HepG2 (cell line): ENCODE results near the gene ABCB9. TPM values are rescaled to one million over a fixed set of nuclear protein-coding genes. Genes with fewer than 3 reads are reported as not detected.

Experiments
- ATAC-seq: fragments of 200-7000 bp; cut with Tn5 transposase; 3 replicates; pipeline ENCODE4 v1.9.1; 2020; ENCODE audit warnings: mild to moderate bottlenecking, moderate library complexity
- BruUV-seq: library from RNA; stranded (reverse); fragments of 400-500 nt; replicated peaks from 2 replicates; lab custom pipeline; 2021; lab: Mats Ljungman, UMichigan
- CTCF ChIA-PET: fragments of 300-600 bp; formaldehyde crosslinking; extraction: SDS; loops from one replicate; lab custom pipeline; 2021; ENCODE audit warnings: low total read pairs, inconsistent platforms, low intra/inter-chr PET ratio; lab: Yijun Ruan, JAX
- POLR2A ChIA-PET: fragments of 350-600 bp; sonication (Branson Sonifier 250); formaldehyde crosslinking; loops from one replicate; lab custom pipeline; 2020; ENCODE audit warnings: antibody characterized with exemption, inconsistent platforms; lab: Yijun Ruan, JAX
- DNase-seq: peaks from one replicate; pipeline ENCODE4 v3.0.0-alpha.2; 2015; ENCODE audit warnings: low spot score
- FAIRE-seq: peaks from 3 replicates; lab custom pipeline; 2011; peaks lifted over from hg19 to GRCh38; lab: Jason Lieb, UNC
- H2AFZ ChIP-seq: one replicate; pipeline ENCODE4 v1.6.1; 2011; ENCODE audit warnings: low read length, inconsistent platforms
- H3K27ac ChIP-seq: fragments of 300-600 bp; 3 replicates; pipeline ENCODE4 v1.8.0; 2011; ENCODE audit warnings: mixed run types, mild to moderate bottlenecking, mixed read lengths, low read length, inconsistent platforms; ENCODE audit not compliant: insufficient read depth; ENCODE audit errors: extremely low read length
- H3K27me3 ChIP-seq, 2 experiments: fragments of 200-600 bp in 1 of 2; 2 replicates in 1 of 2; 3 replicates in 1 of 2; pipeline versions ENCODE4 v1.6.0 to v1.8.0; 2011; ENCODE audit warnings: low read length in 2 of 2, mild to moderate bottlenecking in 2 of 2, moderate library complexity in 2 of 2, inconsistent platforms in 1 of 2; ENCODE audit not compliant: insufficient read depth in 2 of 2, control insufficient read depth in 1 of 2
- H3K36me3 ChIP-seq, 2 experiments: fragments of 200-600 bp in 1 of 2; replicated peaks in 1 of 2; 2 replicates in 1 of 2; 3 replicates in 1 of 2; pipeline versions ENCODE4 v1.5.1 to v1.8.0; 2011; ENCODE audit warnings: low read length in 2 of 2, inconsistent platforms in 1 of 2; ENCODE audit not compliant: insufficient read depth in 2 of 2, control insufficient read depth in 1 of 2
- H3K4me1 ChIP-seq: 2 replicates; pipeline ENCODE4 v1.5.1; 2012; ENCODE audit warnings: low read length, inconsistent platforms; ENCODE audit not compliant: insufficient read depth
- H3K4me2 ChIP-seq: 2 replicates; pipeline ENCODE4 v1.6.0; 2011; ENCODE audit warnings: low read depth, low read length, inconsistent platforms
- H3K4me3 ChIP-seq, 3 experiments: fragments of 200-600 bp in 1 of 3; sonication (generic), shearing (Covaris generic) in 1 of 3; replicated peaks in 1 of 3; 2 replicates each; pipeline ENCODE4 v1.5.1; 2011 to 2016; ENCODE audit warnings: low read length in 3 of 3, inconsistent platforms in 2 of 3, low read depth in 2 of 3, mild to moderate bottlenecking in 2 of 3, control low read depth in 1 of 3, mixed read lengths in 1 of 3; ENCODE audit not compliant: insufficient read depth in 1 of 3
- H3K79me2 ChIP-seq: one replicate; pipeline ENCODE4 v1.6.1; 2011; ENCODE audit warnings: low read length, inconsistent platforms; ENCODE audit not compliant: insufficient read depth
- H3K9ac ChIP-seq: 2 replicates; pipeline ENCODE4 v1.6.0; 2011; ENCODE audit warnings: mild to moderate bottlenecking, low read depth, low read length, inconsistent platforms; ENCODE audit not compliant: insufficient read depth
- H3K9me3 ChIP-seq: 2 replicates; pipeline ENCODE4 v1.5.1; 2012; ENCODE audit warnings: mild to moderate bottlenecking, low read length
- H4K20me1 ChIP-seq: 2 replicates; pipeline ENCODE4 v1.6.0; 2011; ENCODE audit warnings: inconsistent platforms, mild to moderate bottlenecking, low read length, moderate library complexity; ENCODE audit not compliant: insufficient read depth
- CEBPB ChIP-seq: IDR thresholded peaks from 2 replicates; pipeline ENCODE4 v1.6.1; 2011; ENCODE audit warnings: low read depth, low read length, improper control_type of control experiment, borderline replicate concordance
- HOXA9 ChIP-seq: sonication (generic); formaldehyde crosslinking; IDR thresholded peaks from 2 replicates; pipeline ENCODE4 v1.8.1; 2022; ENCODE audit warnings: missing genetic modification reagents, mild to moderate bottlenecking, moderate library complexity, borderline replicate concordance
- JDP2 ChIP-seq: sonication (generic); formaldehyde crosslinking; IDR thresholded peaks from 2 replicates; pipeline ENCODE4 v1.8.1; 2022; ENCODE audit warnings: missing genetic modification reagents, borderline replicate concordance
- KLF6 ChIP-seq: IDR thresholded peaks from 2 replicates; pipeline ENCODE4 v1.8.0; 2016; ENCODE audit warnings: missing biosample characterization, missing genetic modification reagents
- MAF1 ChIP-seq: sonication (generic); formaldehyde crosslinking; IDR thresholded peaks from 2 replicates; pipeline ENCODE4 v1.5.0; 2020; ENCODE audit warnings: missing genetic modification reagents, borderline replicate concordance
- PAXIP1 ChIP-seq: sonication (generic); formaldehyde crosslinking; conservative IDR thresholded peaks from 2 replicates; pipeline ENCODE4 v1.4.0; 2020; ENCODE audit warnings: mild to moderate bottlenecking, missing genetic modification reagents, moderate library complexity
- PRMT3 ChIP-seq: sonication (generic); formaldehyde crosslinking; IDR thresholded peaks from 2 replicates; pipeline ENCODE4 v1.8.1; 2022; ENCODE audit warnings: low read depth, mild to moderate bottlenecking, moderate library complexity, missing genetic modification reagents, borderline replicate concordance
- ZBTB43 ChIP-seq: sonication (generic); formaldehyde crosslinking; conservative IDR thresholded peaks from 2 replicates; pipeline ENCODE4 v1.4.0; 2020; ENCODE audit warnings: missing genetic modification reagents
- ZNF672 ChIP-seq: sonication (generic); formaldehyde crosslinking; IDR thresholded peaks from 2 replicates; pipeline ENCODE4 v1.8.1; 2022; ENCODE audit warnings: missing genetic modification reagents
- ZSCAN29 ChIP-seq: sonication (generic); formaldehyde crosslinking; conservative IDR thresholded peaks from 2 replicates; pipeline ENCODE4 v1.4.0; 2020; ENCODE audit warnings: mild to moderate bottlenecking, missing genetic modification reagents
- WGBS: methylation state at CpG from one replicate; pipeline ENCODE4 v1.1.6; 2017; ENCODE audit warnings: low lambda C conversion rate; 5-methylcytosine and 5-hydroxymethylcytosine counted together
- in situ Hi-C: cut with HindIII; loops from 2 replicates; pipeline ENCODE4 v1.10.0; 2017; ENCODE audit warnings: low pct_unique_long_range_greater_than_20kb; ENCODE audit not compliant: extremely low pct_ligation_motif_present
- intact Hi-C: fragments of 100-400 bp; cut with micrococcal nuclease; formaldehyde crosslinking; loops from one replicate; pipeline ENCODE4 v1.10.0; 2022; ENCODE audit not compliant: unreplicated experiment
- polyA plus RNA-seq, 8 experiments: library from polyadenylated mRNA; depleted of rRNA in 3 of 8; stranded (reverse) in 7 of 8; unstranded in 1 of 8; fragments of >200 nt; fragmentation: Illumina TruSeq in 4 of 8; extraction: Trizol in 4 of 8; gene quantifications; 2 replicates each; pipeline versions ENCODE4 v1.2.1 to v1.2.3, GENCODE V29; 2011 to 2016; ENCODE audit warnings: low read depth in 4 of 8, missing spikeins in 1 of 8, mixed read lengths in 1 of 8; ENCODE audit not compliant: insufficient read depth in 1 of 8
- total RNA-seq, 5 experiments: library from RNA; depleted of rRNA; stranded (reverse); fragments of >200 nt; fragmentation: Illumina TruSeq; extraction: Trizol; gene quantifications; 2 replicates each; pipeline ENCODE4 v1.2.3, GENCODE V29; 2016; ENCODE audit warnings: low read depth in 1 of 5
- TF ChIP-seq, protein P1 (sequence below): sonication (generic); formaldehyde crosslinking; IDR thresholded peaks from 2 replicates; pipeline ENCODE4 v1.5.0; 2020; ENCODE audit warnings: missing genetic modification reagents, mild to moderate bottlenecking, borderline replicate concordance

Gene ABCB9
- total and polyA plus RNA-seq, 2 of the 13 experiments (the other 11 are each of a cell fraction or from before 2014, with no cell fraction given) = 5.1 to 6.0 TPM

DNA sequence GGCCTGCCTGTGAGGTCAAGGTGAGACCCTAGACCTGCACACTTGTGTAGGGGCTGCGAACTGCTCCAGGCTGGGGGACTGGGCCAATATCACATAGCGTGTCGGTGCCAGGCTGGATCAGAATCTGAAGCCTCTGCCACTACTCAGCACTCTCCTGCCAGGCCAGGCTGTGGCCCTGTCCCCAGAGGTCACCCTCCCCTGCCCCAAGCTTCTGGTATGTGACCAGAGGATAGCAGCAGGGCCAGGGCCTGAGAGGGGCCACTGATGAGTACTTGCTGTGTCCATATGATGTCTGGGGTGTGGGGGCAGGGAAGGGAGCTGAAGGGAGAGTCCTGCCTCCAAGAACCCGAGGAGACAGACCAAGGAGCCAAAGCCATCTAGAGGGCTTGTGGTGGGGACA is 32.1 kb upstream of the ABCB9 start:
- no peak overlapping the region for H3K4me2 ChIP-seq
- CTCF ChIA-PET = no interaction called here
- H3K4me3 ChIP-seq = no peak overlapping the region
- intact Hi-C loops = no loop called here
- no peaks in the 10 kb centered on the region for H3K9me3 ChIP-seq
- peaks cover 2 to 7% of the 10 kb centered on the region in 2 experiments; a peak in 3 of 5 replicates for H3K36me3 ChIP-seq
- no CpG with 5 or more reads among the region's 4 CpGs for WGBS
- TF ChIP-seq, protein P1, sequence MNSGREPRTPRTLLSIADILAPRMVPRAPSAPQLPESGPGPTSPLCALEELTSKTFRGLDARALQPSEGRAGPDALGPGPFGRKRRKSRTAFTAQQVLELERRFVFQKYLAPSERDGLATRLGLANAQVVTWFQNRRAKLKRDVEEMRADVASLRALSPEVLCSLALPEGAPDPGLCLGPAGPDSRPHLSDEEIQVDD (CRISPR knock-in tag) = no peak
- TF ChIP-seq ZSCAN29 (CRISPR knock-in tag) (no peak), JDP2 (no peak), MAF1 (CRISPR knock-in tag) (no peak), PRMT3 (CRISPR knock-in tag) (no peak), ZNF672 (no peak)
- FAIRE-seq (no peak), ATAC-seq (no peak), DNase-seq (no peak)
- H4K20me1 ChIP-seq = no peaks in the 10 kb centered on the region
- H3K27ac ChIP-seq = no peak overlapping the region
- no peaks in the 10 kb centered on the region; a peak in 1 of 5 replicates for H3K27me3 ChIP-seq
- no TSS peak for BruUV-seq
- POLR2A ChIA-PET = no interaction called here
- no peak overlapping the region for H3K9ac ChIP-seq
- H3K79me2 ChIP-seq = no peaks in the 10 kb centered on the region
- peaks cover 12% of the 10 kb centered on the region for H3K4me1 ChIP-seq
- in situ Hi-C loops = no loop called here
- H2AFZ ChIP-seq = no peak overlapping the region

- H4K20me1 ChIP-seq = no peaks in the 10 kb centered on the region
- H3K79me2 ChIP-seq = no peaks in the 10 kb centered on the region
- no peak overlapping the region for H2AFZ ChIP-seq
- BruUV-seq = no TSS peak
- in situ Hi-C loops (no loop called here), intact Hi-C loops (no loop called here)
- FAIRE-seq = no peak
- H3K9me3 ChIP-seq = no peaks in the 10 kb centered on the region
- H3K4me3 ChIP-seq = no peak overlapping the region
- ChIA-PET CTCF (no interaction called here), POLR2A (no interaction called here)
- 93% methylated on average over 5 of the region's 25 CpGs for WGBS
- no peak for DNase-seq
- no peak for ATAC-seq
- H3K4me2 ChIP-seq = no peak overlapping the region
- peaks cover 2 to 7% of the 10 kb centered on the region in 2 experiments; a peak in 3 of 5 replicates for H3K36me3 ChIP-seq
- no peak overlapping the region for H3K27ac ChIP-seq
- no peaks in the 10 kb centered on the region; a peak in 1 of 5 replicates for H3K27me3 ChIP-seq
- H3K9ac ChIP-seq = no peak overlapping the region
- H3K4me1 ChIP-seq = peaks cover 12% of the 10 kb centered on the region
- TF ChIP-seq KLF6 (CRISPR knock-in tag) (no peak), PAXIP1 (CRISPR knock-in tag) (no peak), ZBTB43 (CRISPR knock-in tag) (no peak), HOXA9 (CRISPR knock-in tag) (no peak), CEBPB (no peak)
These were observed 31.3 kb upstream of the ABCB9 start for GRCh38 chr12:122997343-122998250.
